ENCODE results near the gene ASB5. TPM values are rescaled to one million over a fixed set of nuclear protein-coding genes. Genes with fewer than 3 reads are reported as not detected.
"Not testable (repeated sequence)": the region's sequence is repeated elsewhere in the genome, so short reads cannot be mapped to it uniquely, and the experiment has no call there.

ASB5 gene
- polyA plus RNA-seq, 1 donor: 0.22 TPM

DNA sequence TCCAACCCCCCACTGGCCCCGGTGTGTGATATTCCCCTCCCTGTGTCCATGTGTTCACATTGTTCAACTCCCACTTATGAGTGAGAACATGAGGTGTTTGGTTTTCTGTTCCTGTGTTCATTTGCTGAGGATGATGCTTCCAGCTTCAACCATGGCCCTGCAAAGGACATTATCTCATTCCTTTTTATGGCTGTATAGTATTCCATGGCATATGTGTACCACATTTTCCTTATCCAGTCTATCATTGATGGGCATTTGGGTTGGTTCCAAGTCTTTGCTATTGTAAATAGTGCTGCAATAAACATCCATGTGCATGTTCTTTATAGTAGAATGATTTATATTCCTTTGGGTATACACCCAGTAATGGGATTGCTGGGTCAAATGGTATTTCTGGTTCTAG lies 10.5 kb upstream of the ASB5 start:
- not testable (repeated sequence) for H3K27ac ChIP-seq (ENCODE audit: low read length); H3K4me3 ChIP-seq (ENCODE audit: low read length); H3K4me1 ChIP-seq (ENCODE audit: control insufficient read depth, insufficient read depth, low read length); H3K36me3 ChIP-seq (ENCODE audit: control insufficient read depth, insufficient read depth, low read length); H3K9me3 ChIP-seq (ENCODE audit: control insufficient read depth, low read depth, low read length); H3K27me3 ChIP-seq (ENCODE audit: control insufficient read depth, insufficient read depth, low read length); DNase-seq
- no CpG with 5 or more reads among the region's 1 CpG for WGBS (ENCODE audit: insufficient coverage, low lambda C conversion rate)

DNA sequence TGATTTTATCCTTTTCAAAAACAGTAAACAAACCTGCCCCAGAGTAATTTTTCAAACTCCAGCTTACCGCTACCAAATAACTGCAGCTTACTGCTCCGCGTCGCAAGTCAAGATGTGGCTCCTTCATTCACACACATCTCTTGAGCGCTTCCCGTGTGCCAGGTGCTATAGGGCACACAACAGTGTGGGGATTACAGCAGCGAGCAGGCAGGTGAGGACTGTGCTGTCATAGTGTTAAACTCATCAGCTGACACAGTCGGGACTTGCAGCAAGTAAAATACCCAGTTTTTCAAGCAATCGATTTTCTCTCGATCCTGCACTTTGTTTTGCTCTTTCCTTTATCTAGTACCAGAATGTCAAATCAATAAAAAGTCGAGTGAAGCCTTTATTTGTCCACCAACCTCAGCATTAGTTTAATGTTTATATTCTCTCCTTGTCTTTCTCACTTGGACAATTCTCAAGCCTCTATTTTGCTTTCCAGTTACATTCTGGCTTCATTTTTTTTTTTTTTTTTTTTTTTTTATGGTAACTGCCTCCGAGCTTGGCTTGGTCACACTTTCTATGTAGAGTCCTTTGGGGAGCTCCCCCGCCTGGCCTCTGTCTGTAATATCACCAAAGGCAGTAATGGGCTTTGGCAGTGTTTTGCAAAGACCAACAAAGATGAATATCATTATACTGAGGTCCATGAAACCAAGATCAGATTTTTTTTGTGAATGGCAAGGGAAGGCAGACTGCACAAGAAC lies 8.3 kb upstream of the ASB5 start:
- Histone ChIP-seq H3K27me3 (ENCODE audit: control insufficient read depth, insufficient read depth, low read length) (no peaks in the 10 kb centered on the region), H3K4me3 (ENCODE audit: low read length) (no peak overlapping the region), H3K36me3 (ENCODE audit: control insufficient read depth, insufficient read depth, low read length) (no peaks in the 10 kb centered on the region), H3K9me3 (ENCODE audit: control insufficient read depth, low read depth, low read length) (no peaks in the 10 kb centered on the region), H3K4me1 (ENCODE audit: control insufficient read depth, insufficient read depth, low read length) (no peaks in the 10 kb centered on the region), H3K27ac (ENCODE audit: low read length) (no peak overlapping the region)
- peak; percentile 9 to 10 for DNase-seq
- WGBS (ENCODE audit: insufficient coverage, low lambda C conversion rate): 51% methylated on average over 4 of the region's 13 CpGs

- H3K4me1 ChIP-seq (ENCODE audit: control insufficient read depth, insufficient read depth, low read length): no peaks in the 10 kb centered on the region
- H3K27me3 ChIP-seq (ENCODE audit: control insufficient read depth, insufficient read depth, low read length): no peaks in the 10 kb centered on the region
- no peaks in the 10 kb centered on the region for H3K9me3 ChIP-seq (ENCODE audit: control insufficient read depth, low read depth, low read length)
- H3K36me3 ChIP-seq (ENCODE audit: control insufficient read depth, insufficient read depth, low read length): no peaks in the 10 kb centered on the region
- no peak overlapping the region for H3K4me3 ChIP-seq (ENCODE audit: low read length)
- H3K27ac ChIP-seq (ENCODE audit: low read length): no peak overlapping the region
- DNase-seq: no peak
- 80% methylated on average over 2 of the region's 8 CpGs for WGBS (ENCODE audit: insufficient coverage, low lambda C conversion rate)
These were observed 7.7 kb upstream of the ASB5 start for GRCh38 chr4:176276710-176277109.

- no peaks in the 10 kb centered on the region for H3K27me3 ChIP-seq (ENCODE audit: control insufficient read depth, insufficient read depth, low read length)
- DNase-seq: no peak
- no peak overlapping the region for H3K27ac ChIP-seq (ENCODE audit: low read length)
- H3K4me3 ChIP-seq (ENCODE audit: low read length): no peak overlapping the region
- H3K4me1 ChIP-seq (ENCODE audit: control insufficient read depth, insufficient read depth, low read length): no peaks in the 10 kb centered on the region
- H3K36me3 ChIP-seq (ENCODE audit: control insufficient read depth, insufficient read depth, low read length): no peaks in the 10 kb centered on the region
- no peaks in the 10 kb centered on the region for H3K9me3 ChIP-seq (ENCODE audit: control insufficient read depth, low read depth, low read length)
These were observed 5.4 kb upstream of the ASB5 start for GRCh38 chr4:176274441-176274840.

- Histone ChIP-seq H3K27ac (ENCODE audit: low read length) (no peak overlapping the region), H3K9me3 (ENCODE audit: control insufficient read depth, low read depth, low read length) (no peaks in the 10 kb centered on the region)
- DNase-seq: no peak
These were observed 4.7 kb upstream of the ASB5 start for GRCh38 chr4:176273736-176274135.

DNA sequence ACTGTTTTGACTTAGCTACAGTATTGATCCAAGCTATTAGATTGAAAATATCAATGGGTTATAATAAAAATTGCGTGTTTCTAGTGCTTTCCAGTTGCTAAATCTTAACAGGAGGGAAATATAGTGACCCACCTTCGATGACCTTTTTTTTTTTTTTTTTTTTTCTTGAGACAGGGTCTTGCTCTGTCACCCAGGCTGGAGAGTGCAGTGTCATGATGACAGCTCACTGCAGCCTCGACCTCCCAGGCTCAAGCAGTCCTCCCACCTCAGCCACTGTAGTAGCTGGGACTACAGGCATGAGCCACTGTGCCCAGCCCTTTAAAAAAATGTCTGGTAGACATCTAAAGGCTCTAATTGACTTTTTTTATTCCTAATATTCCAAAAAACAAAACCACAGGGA lies 3.8 kb upstream of the ASB5 start:
- no peak for DNase-seq
- no peaks in the 10 kb centered on the region for H3K36me3 ChIP-seq (ENCODE audit: control insufficient read depth, insufficient read depth, low read length)
- WGBS (ENCODE audit: insufficient coverage, low lambda C conversion rate): no CpG with 5 or more reads among the region's 3 CpGs
- H3K4me3 ChIP-seq (ENCODE audit: low read length): no peak overlapping the region
- no peaks in the 10 kb centered on the region for H3K9me3 ChIP-seq (ENCODE audit: control insufficient read depth, low read depth, low read length)
- H3K27ac ChIP-seq (ENCODE audit: low read length): no peak overlapping the region
- no peaks in the 10 kb centered on the region for H3K4me1 ChIP-seq (ENCODE audit: control insufficient read depth, insufficient read depth, low read length)
- H3K27me3 ChIP-seq (ENCODE audit: control insufficient read depth, insufficient read depth, low read length): no peaks in the 10 kb centered on the region

More at GRCh38 chr4:176273736-176274135, 4.7 kb upstream of the ASB5 start:
- no peaks in the 10 kb centered on the region for H3K36me3 ChIP-seq (ENCODE audit: control insufficient read depth, insufficient read depth, low read length)
- no peaks in the 10 kb centered on the region for H3K4me1 ChIP-seq (ENCODE audit: control insufficient read depth, insufficient read depth, low read length)
- no peak overlapping the region for H3K4me3 ChIP-seq (ENCODE audit: low read length)
- no peaks in the 10 kb centered on the region for H3K27me3 ChIP-seq (ENCODE audit: control insufficient read depth, insufficient read depth, low read length)
- 89% methylated on average over 3 of the region's 4 CpGs for WGBS (ENCODE audit: insufficient coverage, low lambda C conversion rate)

DNA sequence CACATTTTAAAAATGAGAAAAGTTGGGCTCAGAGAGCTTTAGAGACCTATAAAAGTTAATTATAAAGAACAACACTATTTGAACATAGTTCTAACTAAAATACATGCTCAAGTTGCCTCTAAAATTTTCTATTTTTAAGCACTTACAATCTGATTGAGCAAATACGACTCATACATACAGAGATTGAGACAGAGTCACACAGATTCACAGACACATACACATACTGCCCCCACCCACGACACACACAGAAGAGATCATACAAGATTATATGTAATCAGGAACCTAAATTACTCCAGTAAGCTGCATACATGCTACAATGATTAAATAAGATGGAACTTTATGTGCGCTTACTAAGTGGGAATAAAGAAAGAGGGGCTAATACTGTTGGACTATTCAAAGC lies 2.7 kb upstream of the ASB5 start:
- Histone ChIP-seq H3K4me1 (ENCODE audit: control insufficient read depth, insufficient read depth, low read length) (no peaks in the 10 kb centered on the region), H3K9me3 (ENCODE audit: control insufficient read depth, low read depth, low read length) (no peaks in the 10 kb centered on the region), H3K27ac (ENCODE audit: low read length) (no peak overlapping the region), H3K4me3 (ENCODE audit: low read length) (no peak overlapping the region), H3K36me3 (ENCODE audit: control insufficient read depth, insufficient read depth, low read length) (no peaks in the 10 kb centered on the region), H3K27me3 (ENCODE audit: control insufficient read depth, insufficient read depth, low read length) (no peaks in the 10 kb centered on the region)
- WGBS (ENCODE audit: insufficient coverage, low lambda C conversion rate): no CpG with 5 or more reads among the region's 3 CpGs
- no peak for DNase-seq

DNA sequence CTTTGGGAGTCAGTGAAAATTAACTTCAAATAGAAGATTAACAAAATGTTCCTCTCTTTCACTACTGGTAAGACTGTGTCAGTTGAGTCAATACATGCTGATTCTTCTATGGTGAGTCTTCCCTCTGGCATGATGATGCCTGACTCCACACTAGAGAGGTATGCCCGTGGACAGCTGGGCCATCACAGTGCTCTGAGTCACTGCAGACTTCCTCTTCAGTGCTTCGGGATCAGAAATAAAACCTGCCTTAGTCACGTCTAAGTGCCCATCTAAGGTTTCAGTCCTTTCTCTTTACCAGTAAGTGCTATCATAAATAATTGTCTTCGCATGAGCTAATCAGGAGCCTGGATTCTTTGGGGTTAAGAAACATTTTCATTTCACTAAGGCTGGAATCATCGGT lies 1.6 kb upstream of the ASB5 start:
- H3K36me3 ChIP-seq (ENCODE audit: control insufficient read depth, insufficient read depth, low read length): no peaks in the 10 kb centered on the region
- no peaks in the 10 kb centered on the region for H3K27me3 ChIP-seq (ENCODE audit: control insufficient read depth, insufficient read depth, low read length)
- no peaks in the 10 kb centered on the region for H3K4me1 ChIP-seq (ENCODE audit: control insufficient read depth, insufficient read depth, low read length)
- no peak for DNase-seq
- no peaks in the 10 kb centered on the region for H3K9me3 ChIP-seq (ENCODE audit: control insufficient read depth, low read depth, low read length)
- WGBS (ENCODE audit: insufficient coverage, low lambda C conversion rate): 100% methylated on average over 1 of the region's 5 CpGs
- no peak overlapping the region for H3K4me3 ChIP-seq (ENCODE audit: low read length)
- no peak overlapping the region for H3K27ac ChIP-seq (ENCODE audit: low read length)

DNA sequence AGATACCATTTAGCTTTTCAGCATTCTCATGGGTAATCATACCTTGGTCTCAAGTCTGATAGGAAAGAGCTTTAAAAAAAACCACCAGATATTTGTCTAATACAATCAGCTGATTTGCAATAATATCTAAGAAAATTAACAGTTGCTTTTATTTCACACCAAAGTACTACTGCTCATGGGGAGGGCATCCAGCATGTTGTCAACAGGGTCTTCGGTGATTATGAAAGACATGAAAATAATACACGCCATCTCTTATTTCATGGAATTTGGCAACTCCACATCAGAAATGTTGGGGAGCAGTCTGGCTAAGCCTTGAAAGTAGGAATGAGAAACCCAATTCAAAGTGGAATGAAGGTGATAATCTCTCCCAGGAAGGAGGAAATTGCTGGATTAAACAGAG lies 3.0 kb downstream of the ASB5 start:
- Histone ChIP-seq H3K9me3 (ENCODE audit: control insufficient read depth, low read depth, low read length) (no peaks in the 10 kb centered on the region), H3K4me3 (ENCODE audit: low read length) (no peak overlapping the region), H3K36me3 (ENCODE audit: control insufficient read depth, insufficient read depth, low read length) (no peaks in the 10 kb centered on the region), H3K27ac (ENCODE audit: low read length) (no peak overlapping the region), H3K27me3 (ENCODE audit: control insufficient read depth, insufficient read depth, low read length) (no peaks in the 10 kb centered on the region), H3K4me1 (ENCODE audit: control insufficient read depth, insufficient read depth, low read length) (no peaks in the 10 kb centered on the region)
- DNase-seq: no peak
- no CpG with 5 or more reads among the region's 2 CpGs for WGBS (ENCODE audit: insufficient coverage, low lambda C conversion rate)

GRCh38 chr4:176262243-176262642 lies 6.8 kb downstream of the ASB5 start:
- DNase-seq: no peak
- H3K27me3 ChIP-seq (ENCODE audit: control insufficient read depth, insufficient read depth, low read length): no peaks in the 10 kb centered on the region
- no peak overlapping the region for H3K27ac ChIP-seq (ENCODE audit: low read length)
- no peaks in the 10 kb centered on the region for H3K9me3 ChIP-seq (ENCODE audit: control insufficient read depth, low read depth, low read length)
- no peaks in the 10 kb centered on the region for H3K4me1 ChIP-seq (ENCODE audit: control insufficient read depth, insufficient read depth, low read length)
- H3K4me3 ChIP-seq (ENCODE audit: low read length): no peak overlapping the region
- no peaks in the 10 kb centered on the region for H3K36me3 ChIP-seq (ENCODE audit: control insufficient read depth, insufficient read depth, low read length)

- DNase-seq: no peak
- H3K27ac ChIP-seq (ENCODE audit: low read length): no peak overlapping the region
- 100% methylated on average over 1 of the region's 3 CpGs for WGBS (ENCODE audit: insufficient coverage, low lambda C conversion rate)
These were observed 7.5 kb downstream of the ASB5 start for GRCh38 chr4:176261481-176261880.

More at GRCh38 chr4:176261481-176261880, 7.5 kb downstream of the ASB5 start:
- Histone ChIP-seq H3K36me3 (ENCODE audit: control insufficient read depth, insufficient read depth, low read length) (no peaks in the 10 kb centered on the region), H3K4me1 (ENCODE audit: control insufficient read depth, insufficient read depth, low read length) (no peaks in the 10 kb centered on the region), H3K4me3 (ENCODE audit: low read length) (no peak overlapping the region), H3K27me3 (ENCODE audit: control insufficient read depth, insufficient read depth, low read length) (no peaks in the 10 kb centered on the region), H3K9me3 (ENCODE audit: control insufficient read depth, low read depth, low read length) (no peaks in the 10 kb centered on the region)
